Endothelial cell of umbilical vein (primary cell): ENCODE data around the gene ANKS1B. TPM values are rescaled to one million over a fixed set of nuclear protein-coding genes. Genes with fewer than 3 reads are reported as not detected.

Experiments
- BruUV-seq: library from RNA; stranded (reverse); fragments of 400-500 nt; replicated peaks from 2 replicates; lab custom pipeline; 2021; lab: Mats Ljungman, UMichigan
- CTCF ChIA-PET: fragments of 300-600, 350-600 bp; sonication (Branson Sonifier 250); formaldehyde crosslinking; loops from one replicate; lab custom pipeline; 2021; ENCODE audit warnings: antibody characterized with exemption, inconsistent platforms; lab: Charles Lee
- POLR2A ChIA-PET: fragments of 300-600, 350-600 bp; sonication (Branson Sonifier 250); formaldehyde crosslinking; loops from one replicate; lab custom pipeline; 2021; ENCODE audit warnings: antibody characterized with exemption, inconsistent platforms; lab: Charles Lee
- DNase-seq: peaks from one replicate; pipeline ENCODE4 v3.0.0-alpha.2; 2011; ENCODE audit warnings: low read depth, low spot score
- FAIRE-seq: peaks from 2 replicates; lab custom pipeline; 2011; peaks lifted over from hg19 to GRCh38; lab: Jason Lieb, UNC
- H2AFZ ChIP-seq: 2 replicates; pipeline ENCODE4 v1.6.0; 2012; ENCODE audit warnings: low read depth, low read length, control low read depth, inconsistent platforms
- H3K27ac ChIP-seq: 2 replicates; pipeline ENCODE4 v1.5.1; 2011; ENCODE audit warnings: low read depth, mild to moderate bottlenecking, control low read depth, low read length, moderate library complexity; ENCODE audit not compliant: insufficient read depth
- H3K27me3 ChIP-seq, 2 experiments: 2 replicates each; pipeline versions ENCODE4 v1.6.0 to v1.6.1; 2011; ENCODE audit warnings: low read length in 2 of 2, mixed read lengths in 1 of 2; ENCODE audit not compliant: control insufficient read depth in 2 of 2, insufficient read depth in 2 of 2
- H3K36me3 ChIP-seq, 2 experiments: 2 replicates in 1 of 2; 3 replicates in 1 of 2; pipeline ENCODE4 v1.5.1; 2011; ENCODE audit warnings: low read length in 2 of 2, mild to moderate bottlenecking in 1 of 2, moderate library complexity in 1 of 2; ENCODE audit not compliant: control insufficient read depth in 2 of 2, insufficient read depth in 2 of 2; ENCODE audit errors: extremely low read depth in 1 of 2
- H3K4me1 ChIP-seq: 3 replicates; pipeline ENCODE4 v1.5.1; 2011; ENCODE audit warnings: mild to moderate bottlenecking, low read length; ENCODE audit not compliant: control insufficient read depth, insufficient read depth; ENCODE audit errors: extremely low read depth
- H3K4me2 ChIP-seq: 2 replicates; pipeline ENCODE4 v1.6.1; 2011; ENCODE audit warnings: low read length, control low read depth, mixed read lengths; ENCODE audit not compliant: insufficient read depth
- H3K4me3 ChIP-seq, 3 experiments: fragments of 200-600 bp in 1 of 3; sonication (generic), shearing (Covaris generic) in 1 of 3; replicated peaks in 1 of 3; 2 replicates each; pipeline ENCODE4 v1.5.1; 2011 to 2016; ENCODE audit warnings: control low read depth in 3 of 3, low read length in 3 of 3, mild to moderate bottlenecking in 2 of 3, inconsistent platforms in 1 of 3, low read depth in 1 of 3, moderate library complexity in 1 of 3; ENCODE audit not compliant: insufficient read depth in 1 of 3
- H3K79me2 ChIP-seq: 2 replicates; pipeline ENCODE4 v1.6.0; 2012; ENCODE audit warnings: low read length, inconsistent platforms; ENCODE audit not compliant: control insufficient read depth, insufficient read depth
- H3K9ac ChIP-seq: replicated peaks from 2 replicates; pipeline ENCODE3; 2011; ENCODE audit warnings: low read length, control low read depth; ENCODE audit not compliant: insufficient read depth; ENCODE audit errors: extremely low read depth
- H3K9me1 ChIP-seq: replicated peaks from 3 replicates; pipeline ENCODE4 v1.6.0; 2011; ENCODE audit warnings: mild to moderate bottlenecking, low read length; ENCODE audit not compliant: control insufficient read depth, insufficient read depth; ENCODE audit errors: extremely low read depth
- H3K9me3 ChIP-seq: replicated peaks from 2 replicates; pipeline ENCODE4 v1.5.1; 2012; ENCODE audit warnings: low read length, inconsistent platforms; ENCODE audit not compliant: control insufficient read depth, insufficient read depth
- H4K20me1 ChIP-seq: replicated peaks from 2 replicates; pipeline ENCODE3; 2011; ENCODE audit warnings: mild to moderate bottlenecking, low read length; ENCODE audit not compliant: control insufficient read depth, insufficient read depth; ENCODE audit errors: extremely low read depth
- CTCF ChIP-seq, 2 donors: IDR thresholded peaks; 1 replicate in 1 of 2; 2 replicates in 1 of 2; pipeline ENCODE4 v1.5.1; 2011; ENCODE audit warnings: low read length in 2 of 2, mild to moderate bottlenecking in 2 of 2, moderate library complexity in 2 of 2, control low read depth in 1 of 2, inconsistent platforms in 1 of 2, low read depth in 1 of 2; ENCODE audit not compliant: insufficient read depth in 1 of 2; ENCODE audit errors: extremely low read depth in 1 of 2
- EZH2 ChIP-seq: IDR thresholded peaks from 2 replicates; pipeline ENCODE4 v1.6.1; 2012; ENCODE audit warnings: borderline replicate concordance, low read depth, mild to moderate bottlenecking, moderate library complexity, low read length, inconsistent platforms; ENCODE audit not compliant: severe bottlenecking
- FOS ChIP-seq: IDR thresholded peaks from 2 replicates; pipeline ENCODE4 v1.6.1; 2011; ENCODE audit warnings: mild to moderate bottlenecking, low read length, moderate library complexity, borderline replicate concordance; ENCODE audit not compliant: insufficient read depth
- GATA2 ChIP-seq: IDR thresholded peaks from 2 replicates; pipeline ENCODE4 v1.7.0; 2011; ENCODE audit warnings: low read depth, mild to moderate bottlenecking, moderate library complexity, mixed read lengths, low read length; ENCODE audit not compliant: insufficient read length, insufficient read depth
- JUN ChIP-seq: IDR thresholded peaks from 2 replicates; pipeline ENCODE4 v1.6.1; 2011; ENCODE audit warnings: borderline replicate concordance, low read depth; ENCODE audit not compliant: insufficient read length, insufficient read depth
- MAX ChIP-seq: IDR thresholded peaks from 2 replicates; pipeline ENCODE4 v1.6.1; 2011; ENCODE audit not compliant: insufficient read depth, insufficient read length
- MYC ChIP-seq: IDR thresholded peaks from one replicate; pipeline ENCODE4 v1.6.1; 2011; ENCODE audit warnings: mild to moderate bottlenecking, low read depth, low read length
- POLR2A ChIP-seq: IDR thresholded peaks from 2 replicates; pipeline ENCODE4 v1.6.1; 2012; ENCODE audit warnings: low read depth, mild to moderate bottlenecking, control low read depth, low read length
- POLR2AphosphoS5 ChIP-seq: IDR thresholded peaks from 2 replicates; pipeline ENCODE4 v1.6.1; 2012; ENCODE audit warnings: low read depth, mild to moderate bottlenecking, control low read depth, low read length, moderate library complexity; ENCODE audit not compliant: insufficient read depth
- dilution Hi-C: fragments of 300-500 bp; cut with MboI; formaldehyde crosslinking; loops from one replicate; pipeline ENCODE4 v1.15.0; 2019; ENCODE audit warnings: low sequenced_read_pairs; ENCODE audit not compliant: extremely low pct_ligation_motif_present
- intact Hi-C: fragments of 100-400 bp; cut with micrococcal nuclease; formaldehyde crosslinking; loops from one replicate; pipeline ENCODE4 v1.10.0; 2022
- polyA plus RNA-seq, 4 experiments: library from polyadenylated mRNA; depleted of rRNA in 3 of 4; stranded (reverse) in 3 of 4; unstranded in 1 of 4; fragments of >200 nt; gene quantifications; 2 replicates each; pipeline versions ENCODE4 v1.2.1 to v1.2.3, GENCODE V29; 2011 to 2012; ENCODE audit warnings: missing spikeins in 1 of 4
- total RNA-seq: library from RNA; stranded (reverse); gene quantifications from 2 replicates; pipeline ENCODE4 v1.2.3, GENCODE V29; 2021

Gene ANKS1B
- total and polyA plus RNA-seq, 2 donors (not counting 3 experiments of a cell fraction or from before 2014, with no cell fraction given), result 0.15 to 0.38 TPM

GRCh38 chr12:99122496-99122895 is 862.2 kb downstream of the ANKS1B start:
- no peak overlapping the region for H3K4me3 ChIP-seq
- intact Hi-C loops, result no loop called here
- no peak overlapping the region for H3K4me2 ChIP-seq
- H4K20me1 ChIP-seq, result no peaks in the 10 kb centered on the region
- ChIA-PET POLR2A (no interaction called here), CTCF (no interaction called here)
- TF ChIP-seq CTCF (IDR thresholded peaks at IDR 0.05; ENCODE audit: extremely low read depth in 1 of 2, insufficient read depth in 1 of 2, low read depth in 1 of 2, low read length in 2 of 2), result no peak
- no peak for TF ChIP-seq EZH2
- TF ChIP-seq MAX, result no peak
- TF ChIP-seq GATA2, result no peak
- no peak for TF ChIP-seq MYC
- H3K79me2 ChIP-seq, result no peaks in the 10 kb centered on the region
- BruUV-seq, result no TSS peak
- H3K27me3 ChIP-seq, result no peaks in the 10 kb centered on the region
- H3K9ac ChIP-seq, result no peak overlapping the region
- H3K27ac ChIP-seq, result no peak overlapping the region
- DNase-seq, result no peak
- H3K4me1 ChIP-seq, result no peaks in the 10 kb centered on the region
- no peak overlapping the region for H2AFZ ChIP-seq
- H3K36me3 ChIP-seq, result no peaks in the 10 kb centered on the region
- dilution Hi-C loops, result no loop called here
- no peaks in the 10 kb centered on the region for H3K9me1 ChIP-seq
- H3K9me3 ChIP-seq, result peaks cover 2% of the 10 kb centered on the region
- FAIRE-seq, result no peak

- no peak overlapping the region for H3K4me2 ChIP-seq
- ChIA-PET POLR2A (no interaction called here), CTCF (no interaction called here)
- H3K79me2 ChIP-seq, result no peaks in the 10 kb centered on the region
- no peaks in the 10 kb centered on the region for H4K20me1 ChIP-seq
- no peak overlapping the region for H3K27ac ChIP-seq
- H2AFZ ChIP-seq, result no peak overlapping the region
- H3K27me3 ChIP-seq, result no peaks in the 10 kb centered on the region
- no peak overlapping the region for H3K4me3 ChIP-seq
- FAIRE-seq (no peak), DNase-seq (no peak)
- no peaks in the 10 kb centered on the region for H3K9me1 ChIP-seq
- no peaks in the 10 kb centered on the region for H3K36me3 ChIP-seq
- no peaks in the 10 kb centered on the region for H3K4me1 ChIP-seq
- peaks cover 2% of the 10 kb centered on the region for H3K9me3 ChIP-seq
- TF ChIP-seq FOS (no peak), POLR2A (no peak), MYC (no peak), GATA2 (no peak), MAX (no peak), POLR2AphosphoS5 (no peak), CTCF (IDR thresholded peaks at IDR 0.05; ENCODE audit: extremely low read depth in 1 of 2, insufficient read depth in 1 of 2, low read depth in 1 of 2, low read length in 2 of 2) (no peak), EZH2 (no peak), JUN (no peak)
- dilution Hi-C loops (no loop called here), intact Hi-C loops (no loop called here)
- BruUV-seq, result no TSS peak
- H3K9ac ChIP-seq, result no peak overlapping the region
These were observed 863.2 kb downstream of the ANKS1B start for GRCh38 chr12:99121546-99121945.
